HT-29 (cell line): ENCODE results near the gene ATP9B. TPM values are rescaled to one million over a fixed set of nuclear protein-coding genes. Genes with fewer than 3 reads are reported as not detected.
"Not testable (repeated sequence)": the region's sequence is repeated elsewhere in the genome, so short reads cannot be mapped to it uniquely, and the experiment has no call there.

Source experiments
- DNase-seq: peaks from one replicate; pipeline ENCODE4 v3.0.0-alpha.2; 2015; ENCODE audit warnings: low spot score
- total RNA-seq: library from RNA; depleted of rRNA; stranded (reverse); fragments of >200 nt; shearing (Covaris generic); gene quantifications from 2 replicates; pipeline ENCODE4 v1.2.3, GENCODE V29; 2014

ATP9B gene
- total RNA-seq, 1 experiment from 2014 or later, result 27.1 TPM

DNA sequence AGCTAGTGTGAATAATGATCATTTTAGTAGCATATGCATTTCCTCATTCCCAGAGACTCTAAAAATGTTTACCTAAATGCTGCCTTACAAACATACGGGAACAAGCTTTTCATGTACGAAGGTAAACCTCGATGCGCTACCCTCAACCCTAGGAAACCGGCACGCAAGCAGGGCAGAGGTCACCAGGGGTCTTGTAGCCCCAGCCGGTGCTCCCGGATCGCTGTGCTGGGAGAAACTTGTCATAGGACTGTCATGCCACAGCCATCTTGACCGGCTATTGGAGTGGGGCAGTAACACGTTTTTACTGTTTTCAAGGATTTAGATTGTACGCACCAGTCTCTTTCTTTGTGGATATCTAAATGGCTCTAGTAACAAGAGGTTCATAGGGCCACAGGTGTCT, 291.7 kb downstream of the ATP9B start:
- no peak for DNase-seq

- DNase-seq, result no peak
Measured at GRCh38 chr18:79361766-79362522, 292.8 kb downstream of the ATP9B start.

- DNase-seq, result no peak
Measured at GRCh38 chr18:79365701-79366100, 296.5 kb downstream of the ATP9B start.

DNA sequence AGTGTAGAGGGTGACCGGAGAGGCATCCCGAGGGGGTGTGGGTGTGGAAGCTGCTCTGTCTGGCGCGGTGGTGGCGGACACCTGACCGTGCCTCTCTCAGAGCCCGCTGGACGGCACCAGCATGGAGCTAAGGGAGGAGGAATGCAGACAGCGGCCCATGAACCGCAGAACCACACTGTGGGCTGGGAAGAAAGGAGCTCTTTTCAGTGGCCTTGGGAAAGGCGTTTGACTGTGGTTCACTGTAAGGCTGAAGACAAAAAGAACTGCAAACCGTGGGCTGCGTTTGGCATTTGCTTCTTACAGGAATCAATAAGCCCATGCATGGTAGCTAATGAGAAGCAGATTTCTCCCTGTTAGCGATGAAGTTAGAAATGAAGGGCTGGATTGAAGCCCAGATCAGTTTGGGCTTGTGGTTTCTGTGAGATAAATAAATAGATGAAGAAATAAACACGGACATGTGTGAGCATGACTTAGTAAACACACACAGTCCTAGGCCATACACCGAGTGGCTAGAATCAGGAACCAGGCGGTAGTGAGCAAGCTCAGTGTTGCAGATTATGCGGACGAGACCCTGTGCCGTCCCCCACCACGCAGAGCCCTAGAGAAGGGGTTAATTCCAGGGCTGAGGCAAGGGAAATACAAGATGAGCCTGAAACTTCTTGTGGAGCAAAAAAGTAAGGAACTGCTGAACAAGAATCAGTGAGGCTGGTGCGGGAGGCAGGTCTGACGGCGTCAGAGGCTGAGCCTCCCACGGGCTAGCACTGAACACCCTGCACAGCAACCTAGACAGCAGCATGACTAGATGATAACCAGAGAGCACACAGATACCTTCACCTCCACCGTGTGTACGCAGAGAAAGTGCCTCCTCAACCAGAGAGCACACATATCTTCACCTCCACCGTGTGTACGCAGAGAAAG, 297.2 kb downstream of the ATP9B start:
- no peak for DNase-seq

DNA sequence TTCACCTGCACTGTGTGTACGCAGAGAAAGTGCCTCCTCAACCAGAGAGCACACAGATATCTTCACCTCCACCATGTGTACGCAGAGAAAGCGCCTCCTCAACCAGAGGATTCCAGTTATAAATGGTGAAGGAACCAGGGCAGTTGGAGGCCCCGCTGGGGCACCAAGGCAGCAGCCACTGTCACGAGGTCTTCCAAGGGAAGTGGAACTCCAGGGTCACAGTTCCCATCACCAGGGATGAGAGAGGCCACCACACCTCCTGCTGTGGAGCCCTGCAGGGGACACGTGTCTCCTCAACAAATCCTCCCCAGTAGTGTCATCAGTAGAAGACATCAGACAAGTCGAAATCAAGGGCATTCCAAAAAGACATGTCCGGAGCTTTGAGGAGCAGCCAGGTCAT, 298.3 kb downstream of the ATP9B start:
- no peak for DNase-seq

GRCh38 chr18:79367989-79368388, 298.8 kb downstream of the ATP9B start:
- no peak for DNase-seq

- DNase-seq, result no peak
Measured at GRCh38 chr18:79368681-79369080, 299.5 kb downstream of the ATP9B start.

- no peak for DNase-seq
Measured at GRCh38 chr18:79371561-79372121, 302.4 kb downstream of the ATP9B start.

DNA sequence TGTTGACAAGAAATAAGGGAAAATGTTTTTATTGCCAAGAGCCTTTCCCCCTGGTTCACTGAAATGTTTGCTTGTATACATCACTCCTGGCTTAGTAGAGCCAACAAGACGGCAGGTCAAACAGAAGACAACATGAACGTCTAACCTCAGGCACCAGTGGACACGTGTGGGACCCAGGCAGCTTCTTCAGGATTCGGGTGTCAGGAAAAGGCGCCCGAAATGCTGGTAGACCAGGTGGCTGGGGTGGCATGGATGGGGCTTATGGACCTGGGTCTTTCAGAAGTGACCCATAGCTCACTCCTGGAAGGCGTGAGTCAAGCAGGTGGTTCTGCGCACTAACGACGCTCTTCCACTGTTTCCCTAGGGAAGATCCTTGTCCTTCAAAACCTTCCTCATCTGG, 303.3 kb downstream of the ATP9B start:
- no peak for DNase-seq

DNA sequence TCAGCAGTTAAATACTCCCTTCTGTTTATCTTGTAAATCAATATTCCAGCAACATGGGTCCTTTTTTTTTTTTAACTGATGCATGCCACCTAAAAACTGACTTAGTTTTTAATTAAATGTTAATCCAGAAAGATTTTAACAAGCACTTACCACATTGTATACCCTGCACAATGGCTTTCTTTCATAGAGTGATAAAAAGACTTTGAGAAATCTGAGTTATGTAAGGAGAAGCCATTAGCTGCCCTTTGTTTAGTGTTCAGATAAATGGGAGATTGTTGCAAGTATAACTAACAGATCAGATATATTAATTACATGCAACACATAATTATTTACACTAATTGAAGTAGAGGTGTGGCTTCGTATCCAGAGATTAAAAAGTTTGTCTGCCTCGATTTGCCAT, 303.8 kb downstream of the ATP9B start:
- DNase-seq, result no peak

DNA sequence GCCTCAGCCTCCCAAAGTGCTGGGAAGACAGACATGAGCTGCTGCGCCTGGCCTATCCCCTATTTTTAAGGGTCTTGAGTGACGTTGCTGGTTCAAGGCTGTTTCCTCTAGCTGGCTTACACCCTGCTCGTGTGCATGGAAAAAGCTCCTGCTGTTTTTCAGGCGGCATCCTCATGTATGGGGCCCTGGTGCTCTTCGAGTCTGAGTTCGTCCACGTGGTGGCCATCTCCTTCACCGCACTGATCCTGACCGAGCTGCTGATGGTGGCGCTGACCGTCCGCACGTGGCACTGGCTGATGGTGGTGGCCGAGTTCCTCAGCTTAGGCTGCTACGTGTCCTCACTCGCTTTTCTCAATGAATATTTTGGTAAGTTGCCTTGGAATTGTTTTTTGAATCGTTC, 304.5 kb downstream of the ATP9B start:
- no peak for DNase-seq

DNA sequence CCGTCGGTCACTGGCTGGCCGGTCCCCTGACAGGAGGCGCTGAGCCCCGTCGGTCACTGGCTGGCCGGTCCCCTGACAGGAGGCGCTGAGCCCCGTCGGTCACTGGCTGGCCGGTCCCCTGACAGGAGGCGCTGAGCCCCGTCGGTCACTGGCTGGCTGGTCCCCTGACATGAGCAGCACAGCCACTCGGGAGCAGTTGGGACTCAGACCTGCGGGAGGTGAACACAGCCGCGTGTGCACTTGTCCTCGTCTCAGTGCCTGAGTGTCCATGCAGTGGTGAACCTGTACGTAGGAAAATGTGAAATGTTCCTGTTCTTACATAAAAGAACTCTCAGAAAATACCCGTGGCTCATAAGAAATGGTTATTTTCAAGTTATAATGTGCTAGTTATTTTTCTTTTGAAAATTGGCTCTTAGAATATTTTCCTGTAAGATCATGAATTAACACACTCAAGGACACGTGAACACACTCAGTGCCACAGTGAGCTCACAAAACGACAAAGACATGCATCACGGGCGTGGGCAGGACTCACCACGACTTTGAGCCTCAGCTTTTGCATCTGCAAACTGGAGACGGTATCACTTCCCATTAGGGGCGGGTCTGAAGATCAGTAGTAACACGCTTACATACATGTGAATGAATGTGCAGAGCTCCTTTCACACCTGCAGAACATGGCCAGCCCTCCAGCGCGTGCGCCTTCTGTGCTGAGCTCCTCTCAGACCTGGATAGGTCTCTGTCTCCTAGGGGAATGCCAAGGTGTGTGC, 305.4 kb downstream of the ATP9B start:
- DNase-seq, result no peak

DNA sequence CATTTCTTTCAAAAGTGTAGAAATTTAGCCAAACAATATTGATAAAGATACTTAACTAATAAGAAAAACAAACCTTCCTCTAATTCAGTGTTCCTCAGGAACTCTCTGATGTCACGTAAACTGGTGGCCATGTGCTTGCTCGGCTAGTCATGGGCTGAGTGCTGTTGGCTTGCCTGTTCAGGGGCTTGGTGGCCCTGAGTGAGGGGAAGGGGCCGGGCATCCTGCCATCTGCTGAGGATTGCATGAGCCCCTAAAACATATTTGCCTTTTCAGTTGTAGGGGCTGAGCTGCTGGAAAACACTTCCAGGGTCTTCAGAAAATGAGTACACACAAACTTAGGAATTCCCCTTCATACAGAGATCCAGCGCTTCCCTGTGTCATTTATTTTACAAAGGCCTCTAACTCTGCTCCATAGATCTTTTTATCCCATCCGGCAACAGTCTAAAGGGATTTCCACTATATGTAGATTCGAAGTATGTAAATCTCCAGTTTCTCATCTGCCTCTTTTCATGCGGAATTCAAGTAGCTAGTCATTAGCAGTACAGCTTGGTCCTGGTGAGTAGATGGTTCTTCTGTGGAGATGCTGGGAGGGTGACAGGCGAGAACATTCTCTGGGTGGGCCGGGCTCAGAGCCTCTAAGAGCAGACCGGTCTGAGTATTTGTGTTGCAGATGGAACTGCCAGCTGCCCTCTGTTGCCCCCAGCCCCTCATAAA, 306.4 kb downstream of the ATP9B start:
- DNase-seq, result no peak

DNA sequence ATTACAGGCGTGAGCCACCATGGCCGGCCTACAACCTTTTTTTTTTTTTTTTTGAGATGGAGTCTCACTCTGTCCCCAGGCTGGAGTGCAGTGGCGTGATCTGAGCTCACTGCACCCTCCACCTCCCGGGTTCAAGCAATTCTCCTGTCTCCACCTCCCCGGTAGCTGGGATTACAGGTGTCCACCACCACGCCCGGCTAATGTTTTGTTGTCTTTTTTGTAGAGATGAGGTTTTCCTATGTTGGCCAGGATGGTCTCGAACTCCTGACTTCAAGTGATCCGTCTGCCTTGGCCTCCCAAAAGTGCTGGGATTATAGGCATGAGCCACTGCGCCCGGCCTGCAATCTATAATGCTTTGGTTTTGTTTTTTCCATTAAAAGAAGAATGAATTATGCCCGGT, 307.5 kb downstream of the ATP9B start:
- not testable (repeated sequence) for DNase-seq

GRCh38 chr18:79377187-79377891, 308.1 kb downstream of the ATP9B start:
- no peak for DNase-seq

DNA sequence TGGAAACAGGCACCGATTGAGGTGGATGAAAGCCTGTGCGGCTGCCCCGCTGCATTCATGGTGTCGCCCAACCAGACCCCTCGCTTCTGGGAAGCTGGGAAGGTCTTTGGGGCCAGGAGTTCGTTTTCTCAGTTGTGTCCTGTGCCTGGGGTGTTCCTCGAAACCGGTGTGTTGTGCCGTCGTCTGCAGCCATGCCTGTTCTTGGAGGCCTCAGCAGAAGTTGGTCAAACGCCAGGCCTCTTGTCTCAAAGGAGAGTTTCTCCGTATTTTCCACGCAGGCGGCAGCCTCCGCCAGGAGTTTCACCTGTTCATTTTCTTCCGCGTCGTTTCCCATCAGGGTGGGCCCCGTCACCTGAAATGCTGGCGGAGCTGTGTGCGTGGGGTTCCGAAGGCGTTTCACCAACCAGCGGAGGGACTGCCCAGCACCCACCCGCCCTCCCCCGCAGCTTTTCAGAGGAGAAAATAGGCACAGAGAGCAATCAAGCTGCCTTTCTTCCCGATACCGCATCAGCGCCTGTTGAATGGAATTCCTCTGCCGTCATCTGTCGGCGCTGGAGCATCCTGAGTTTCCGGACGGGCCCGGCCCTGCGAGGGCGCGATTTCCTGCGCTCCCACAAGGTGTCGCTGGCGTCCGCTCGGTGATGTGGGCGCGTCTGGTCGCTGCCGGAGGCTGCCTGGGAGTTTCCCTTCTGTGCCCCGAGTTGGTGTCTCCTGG, 309.5 kb downstream of the ATP9B start:
- DNase-seq, result peak; percentile 55

- no peak for DNase-seq
Measured at GRCh38 chr18:79379251-79379905, 310.2 kb downstream of the ATP9B start.

- no peak for DNase-seq
Measured at GRCh38 chr18:79379931-79380815, 311.0 kb downstream of the ATP9B start.
